Activated T-cell treated with anti-CD3 and anti-CD28 coated beads, Interleukin-2, amount 50 U/mL, for 72 hours (primary cell): Measurements from ENCODE around the gene DISP1. TPM values are rescaled to one million over a fixed set of nuclear protein-coding genes. Genes with fewer than 3 reads are reported as not detected.
A peak's percentile ranks its signal among the peaks of the same experiment; 100 is the strongest.

Experiments used
- ATAC-seq, 2 donors: fragments of 150-1000 bp; cut with Tn5 transposase; replicated peaks in 1 of 2; 2 replicates each; pipeline ENCODE4 v1.10.0; 2021; ENCODE audit warnings: moderate library complexity in 2 of 2, mild to moderate bottlenecking in 1 of 2
- DNase-seq, 2 donors: peaks; one replicate each; pipeline ENCODE4 v3.0.0; 2021 to 2022; ENCODE audit warnings: mixed read lengths in 1 of 2
- H3K27ac Mint-ChIP-seq: one replicate; pipeline ENCODE4 v1.8.0; 2022; ENCODE audit warnings: mild to moderate bottlenecking, moderate library complexity, mixed read lengths
- H3K27me3 Mint-ChIP-seq: one replicate; pipeline ENCODE4 v1.8.0; 2022; ENCODE audit warnings: low read depth, mixed read lengths
- H3K36me3 Mint-ChIP-seq, 2 donors: one replicate each; pipeline ENCODE4 v1.8.0; 2022; ENCODE audit warnings: mixed read lengths in 2 of 2, mild to moderate bottlenecking in 1 of 2; ENCODE audit not compliant: insufficient read depth in 2 of 2
- H3K4me1 Mint-ChIP-seq: one replicate; pipeline ENCODE4 v1.8.0; 2022; ENCODE audit warnings: low read depth, mixed read lengths
- H3K4me3 Mint-ChIP-seq, 2 donors: one replicate each; pipeline ENCODE4 v1.8.0; 2022; ENCODE audit warnings: mild to moderate bottlenecking in 2 of 2, mixed read lengths in 2 of 2, moderate library complexity in 2 of 2
- H3K9me3 Mint-ChIP-seq, 2 donors: one replicate each; pipeline ENCODE4 v1.8.0; 2022; ENCODE audit warnings: mixed read lengths in 2 of 2
- total RNA-seq, 2 donors: library from RNA; stranded (reverse); gene quantifications; one replicate each; pipeline ENCODE4 v1.2.3, GENCODE V29; 2022

Gene DISP1
- total RNA-seq, 2 donors from 2014 or later, result 2.4 to 3.3 TPM

DNA sequence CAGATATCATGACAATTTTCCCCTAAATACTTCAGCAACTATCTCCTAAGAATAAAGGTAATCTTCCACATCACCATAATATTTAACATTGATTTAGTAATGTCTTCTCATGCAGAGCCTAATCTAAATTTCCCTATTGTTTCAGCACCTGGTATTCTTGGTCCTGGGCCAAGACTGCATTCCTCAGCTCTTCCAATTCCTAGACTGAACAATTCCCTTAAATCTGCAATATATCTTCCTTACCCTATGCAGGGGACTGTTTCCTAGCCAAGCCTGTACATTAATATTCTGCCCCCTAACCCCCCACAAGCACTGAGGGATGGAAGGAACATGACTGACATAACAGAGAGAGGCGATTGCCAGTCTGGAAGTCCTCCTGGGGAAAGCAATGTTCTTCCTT is 28.7 kb upstream of the DISP1 start:
- ATAC-seq (no peak), DNase-seq (no peak)
- Mint-ChIP-seq H3K27me3 (peaks cover 17% of the 10 kb centered on the region), H3K27ac (no peak overlapping the region), H3K9me3 (peaks cover 0 to 7% of the 10 kb centered on the region in 2 donors), H3K4me1 (peaks cover 19% of the 10 kb centered on the region), H3K4me3 (no peak overlapping the region), H3K36me3 (peaks cover 4% of the 10 kb centered on the region in 2 donors)

DNA sequence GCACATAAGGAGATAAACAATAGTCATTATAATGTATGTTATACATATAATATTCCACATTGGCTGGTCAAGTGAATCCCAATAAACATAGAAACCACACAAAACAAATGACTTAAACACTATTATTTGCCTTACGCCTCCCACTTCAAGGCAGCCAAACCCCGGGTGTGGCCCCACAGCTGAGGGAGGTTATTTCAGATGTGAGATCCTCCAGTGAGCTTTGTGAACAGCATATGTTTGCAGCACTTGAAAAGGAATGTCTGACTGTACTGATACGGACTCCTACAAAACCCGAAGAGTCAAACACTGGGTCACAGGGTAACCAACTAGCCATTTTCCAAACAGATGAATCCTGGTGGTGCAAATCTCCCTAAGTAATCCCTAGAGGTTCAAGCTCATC is 27.1 kb upstream of the DISP1 start:
- Mint-ChIP-seq H3K27ac (no peak overlapping the region), H3K4me1 (peaks cover 23% of the 10 kb centered on the region), H3K9me3 (peaks cover 0 to 7% of the 10 kb centered on the region in 2 donors), H3K4me3 (no peak overlapping the region), H3K36me3 (peaks cover 4% of the 10 kb centered on the region in 2 donors), H3K27me3 (peaks cover 17% of the 10 kb centered on the region)
- ATAC-seq (no peak), DNase-seq (no peak)

DNA sequence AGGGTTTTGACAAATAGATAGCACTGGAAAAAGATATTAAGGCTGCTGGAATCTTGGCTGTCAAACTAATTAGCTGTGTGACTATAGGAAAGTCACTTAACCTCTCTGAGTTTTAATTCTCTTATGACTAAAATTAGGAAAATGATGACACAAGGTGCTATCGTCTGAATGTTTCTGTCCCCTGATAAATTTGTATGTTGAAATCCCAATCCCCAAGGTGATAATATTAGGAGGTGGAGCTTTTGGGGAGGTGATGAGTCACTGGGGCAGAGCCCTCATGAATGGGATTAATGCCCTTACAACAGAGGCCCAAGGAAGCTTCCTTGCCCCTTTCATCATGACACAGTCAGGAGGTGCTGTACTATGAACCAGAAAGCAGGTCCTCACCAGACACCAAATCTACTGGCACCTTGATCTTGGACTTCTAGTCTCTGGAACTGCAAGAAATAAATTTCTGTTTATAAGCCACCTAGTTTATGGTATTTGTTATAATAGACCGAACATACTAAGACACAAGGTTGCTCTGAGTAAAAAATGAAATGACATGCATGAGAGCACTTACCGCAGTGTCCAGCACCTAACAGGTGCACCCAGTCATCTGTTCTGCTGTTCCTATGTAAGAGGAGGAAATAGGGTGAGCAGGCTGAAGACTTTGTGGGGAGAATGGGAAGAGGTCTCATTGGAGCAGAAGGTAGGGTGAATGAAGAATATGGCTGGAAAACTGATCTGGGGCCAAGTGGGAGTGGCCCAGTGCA is 26.3 kb upstream of the DISP1 start:
- no peak overlapping the region for H3K27ac Mint-ChIP-seq
- peaks cover 4% of the 10 kb centered on the region in 2 donors for H3K36me3 Mint-ChIP-seq
- peaks cover 13% of the 10 kb centered on the region for H3K27me3 Mint-ChIP-seq
- ATAC-seq (no peak), DNase-seq (no peak)
- peaks cover 0 to 7% of the 10 kb centered on the region in 2 donors for H3K9me3 Mint-ChIP-seq
- no peak overlapping the region for H3K4me3 Mint-ChIP-seq
- peaks cover 24% of the 10 kb centered on the region for H3K4me1 Mint-ChIP-seq

DNA sequence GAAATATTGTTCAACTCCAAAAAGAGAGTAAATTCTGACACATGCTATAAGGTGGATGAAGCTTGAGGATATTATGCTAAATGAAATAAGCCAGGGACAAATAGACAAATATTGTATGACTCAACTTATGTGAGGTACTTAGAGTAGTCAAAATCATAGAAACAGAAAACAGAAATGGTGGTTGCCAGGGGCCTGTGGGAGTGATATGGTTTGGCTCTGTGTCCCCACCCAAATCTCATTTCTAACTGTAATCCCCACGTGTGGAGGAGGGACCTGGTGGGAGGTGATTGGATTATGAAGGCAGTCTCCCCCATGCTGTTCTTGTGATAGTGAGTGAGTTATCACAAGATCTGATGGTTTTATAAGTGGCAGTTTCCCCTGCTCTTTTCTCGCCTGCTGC is 24.7 kb upstream of the DISP1 start:
- Mint-ChIP-seq H3K36me3 (peaks cover 4% of the 10 kb centered on the region in 2 donors), H3K4me1 (peaks cover 24% of the 10 kb centered on the region), H3K4me3 (no peak overlapping the region), H3K27me3 (peaks cover 2% of the 10 kb centered on the region), H3K27ac (no peak overlapping the region), H3K9me3 (peaks cover 0 to 7% of the 10 kb centered on the region in 2 donors)
- ATAC-seq (peak; percentile 37 to 43), DNase-seq (no peak)

DNA sequence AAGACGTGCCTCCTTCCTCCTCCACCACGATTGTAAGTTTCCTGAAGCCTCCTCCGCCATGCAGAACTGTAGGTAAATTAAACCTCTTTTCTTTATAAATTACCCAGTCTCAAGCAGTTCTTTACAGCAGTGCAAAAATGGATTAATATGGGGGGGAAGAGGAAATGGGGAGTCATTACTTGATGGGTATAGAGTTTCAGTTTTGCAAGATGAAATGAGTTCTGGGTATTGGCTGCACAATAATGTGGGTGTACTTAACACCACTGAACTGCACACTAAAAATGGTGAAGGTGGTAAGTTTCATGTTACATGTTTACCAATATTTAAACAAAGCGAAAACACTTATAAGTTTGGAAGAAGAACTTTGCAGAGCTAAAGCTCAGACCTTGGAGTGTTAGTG is 24.3 kb upstream of the DISP1 start:
- peaks cover 4% of the 10 kb centered on the region in 2 donors for H3K36me3 Mint-ChIP-seq

DNA sequence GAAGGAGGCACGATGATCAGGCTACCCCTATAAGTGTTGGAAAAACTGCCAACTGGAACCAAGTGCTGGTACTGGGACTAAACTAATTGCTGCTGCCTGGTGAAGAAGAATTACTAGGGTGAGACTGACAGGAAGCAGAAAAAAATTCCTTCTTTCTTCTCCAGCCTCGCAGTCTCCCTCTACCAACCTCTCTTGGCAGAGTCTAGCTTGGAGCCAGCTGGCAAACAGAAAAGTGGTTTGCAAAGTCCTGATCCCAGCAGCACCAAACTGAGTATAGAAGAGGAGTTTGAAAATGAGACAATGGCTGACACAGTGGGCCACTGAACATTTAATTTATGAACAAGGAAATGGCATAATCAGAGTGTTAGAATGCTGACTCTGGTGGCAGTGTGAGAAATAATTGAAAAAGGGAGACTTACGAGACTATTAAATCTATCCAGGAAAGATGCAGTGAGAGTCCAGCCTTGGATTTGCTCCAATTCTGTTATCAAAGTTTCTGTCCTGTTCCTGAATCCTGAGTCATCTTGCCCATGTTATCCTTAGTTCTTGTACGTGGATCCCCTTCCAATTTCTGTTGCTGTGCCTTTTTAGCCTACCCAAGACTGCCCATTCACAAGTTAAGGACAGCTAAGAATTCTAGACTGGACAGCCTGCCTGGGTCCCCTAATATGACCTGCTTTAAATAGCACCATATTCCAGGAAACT is 23.7 kb upstream of the DISP1 start:
- H3K36me3 Mint-ChIP-seq, result peaks cover 4% of the 10 kb centered on the region in 2 donors
- peaks cover 24% of the 10 kb centered on the region for H3K4me1 Mint-ChIP-seq
- no peak overlapping the region for H3K4me3 Mint-ChIP-seq
- DNase-seq, result no peak
- no peak for ATAC-seq
- peaks cover 0 to 7% of the 10 kb centered on the region in 2 donors for H3K9me3 Mint-ChIP-seq
- no peak overlapping the region for H3K27ac Mint-ChIP-seq
- no peaks in the 10 kb centered on the region for H3K27me3 Mint-ChIP-seq

More for the DNA sequence above, 24.3 kb upstream of the DISP1 start:
- no peak overlapping the region for H3K4me3 Mint-ChIP-seq
- H3K27ac Mint-ChIP-seq, result no peak overlapping the region
- H3K27me3 Mint-ChIP-seq, result no peaks in the 10 kb centered on the region
- DNase-seq (no peak), ATAC-seq (peak; percentile 54 to 65)
- peaks cover 0 to 7% of the 10 kb centered on the region in 2 donors for H3K9me3 Mint-ChIP-seq
- peaks cover 24% of the 10 kb centered on the region for H3K4me1 Mint-ChIP-seq

DNA sequence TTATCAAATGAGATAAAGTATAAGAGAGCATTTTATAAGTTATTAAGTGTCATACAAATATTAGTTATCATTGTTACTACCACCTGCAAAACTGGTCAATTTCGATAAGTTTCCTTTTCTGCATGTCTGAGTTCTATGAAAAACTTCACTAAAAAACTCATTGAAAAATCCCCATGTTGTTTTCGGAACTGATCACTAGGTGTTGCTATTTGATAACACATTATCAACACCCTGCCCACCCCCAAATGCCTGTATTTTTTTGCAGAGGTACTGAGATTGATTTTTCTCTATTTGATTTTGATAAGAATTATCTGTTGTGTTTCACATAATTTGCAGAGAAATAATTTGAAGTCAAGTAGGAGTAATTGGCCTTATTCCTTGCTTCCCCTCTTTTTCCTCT is 22.1 kb upstream of the DISP1 start:
- Mint-ChIP-seq H3K9me3 (peaks cover 0 to 7% of the 10 kb centered on the region in 2 donors), H3K4me3 (no peak overlapping the region), H3K4me1 (peaks cover 25% of the 10 kb centered on the region), H3K36me3 (peaks cover 4% of the 10 kb centered on the region in 2 donors), H3K27me3 (no peaks in the 10 kb centered on the region), H3K27ac (no peak overlapping the region)
- DNase-seq (no peak), ATAC-seq (no peak)

DNA sequence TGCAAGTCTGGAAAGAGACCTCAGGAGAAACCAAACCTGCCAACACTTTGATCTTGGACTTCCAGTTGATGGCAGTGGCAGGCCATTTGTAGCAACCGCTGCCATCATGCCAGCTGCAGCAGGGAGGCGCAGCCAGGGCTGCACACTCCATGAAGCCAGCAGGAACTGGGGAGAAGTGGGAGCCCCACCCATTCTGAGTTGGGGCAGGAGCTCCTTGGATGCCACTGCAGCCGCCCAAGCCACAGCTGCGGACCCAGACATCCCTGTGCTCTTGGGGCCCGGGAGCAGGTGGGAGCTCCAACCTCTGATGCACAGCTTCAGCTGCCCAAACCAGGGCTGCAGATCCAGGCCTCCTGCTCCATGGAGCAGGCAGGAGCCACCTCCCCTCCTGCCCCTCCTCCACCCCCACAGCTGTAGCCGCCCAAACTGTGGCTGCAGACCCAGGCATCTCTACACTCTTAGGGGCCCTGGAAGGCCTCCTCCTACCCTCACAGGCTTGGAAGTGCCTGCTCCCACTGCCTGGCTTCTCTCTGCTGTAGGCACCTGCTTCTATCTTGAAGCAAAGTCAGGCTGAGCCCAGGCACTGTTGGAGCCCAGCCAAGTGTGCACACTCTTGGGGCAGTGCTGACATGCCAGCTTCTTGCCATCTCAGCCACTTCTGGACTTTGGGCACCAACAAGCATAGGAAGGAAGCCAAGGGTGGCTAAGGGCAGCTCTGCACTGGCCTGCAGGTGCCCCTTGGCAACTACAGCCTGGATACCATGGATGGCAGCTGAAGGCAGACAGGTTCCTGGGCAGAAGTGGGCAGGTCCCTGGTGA is 20.0 kb upstream of the DISP1 start:
- no peak for ATAC-seq
- H3K27ac Mint-ChIP-seq, result no peak overlapping the region
- H3K4me3 Mint-ChIP-seq, result no peak overlapping the region
- peaks cover 0 to 4% of the 10 kb centered on the region in 2 donors for H3K9me3 Mint-ChIP-seq
- no peak for DNase-seq
- H3K36me3 Mint-ChIP-seq, result peaks cover 2% of the 10 kb centered on the region in 2 donors
- H3K4me1 Mint-ChIP-seq, result peaks cover 30% of the 10 kb centered on the region
- no peaks in the 10 kb centered on the region for H3K27me3 Mint-ChIP-seq

DNA sequence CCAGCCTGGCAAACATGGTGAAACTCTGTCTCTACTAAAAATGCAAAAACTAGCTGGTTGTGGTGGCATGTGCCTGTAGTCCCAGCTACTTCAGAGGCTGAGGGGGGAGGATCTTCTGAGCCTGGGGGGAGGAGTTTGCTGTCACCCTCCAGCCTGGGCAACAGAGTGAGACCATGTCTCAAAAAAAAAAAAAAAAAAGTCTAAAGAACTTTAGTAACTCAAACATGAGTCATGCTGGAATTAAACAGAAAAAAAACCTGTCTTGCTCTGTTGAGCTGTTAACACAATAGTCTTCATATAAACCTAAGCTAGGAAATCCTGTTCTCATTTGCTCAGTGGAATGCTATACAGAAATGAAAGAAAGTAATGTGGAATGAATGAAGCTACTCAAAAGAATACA is 16.7 kb upstream of the DISP1 start:
- DNase-seq (no peak), ATAC-seq (peak; percentile 23 to 36)
- Mint-ChIP-seq H3K4me1 (peaks cover 13% of the 10 kb centered on the region), H3K27ac (no peak overlapping the region), H3K36me3 (no peaks in the 10 kb centered on the region), H3K9me3 (no peaks in the 10 kb centered on the region), H3K27me3 (no peaks in the 10 kb centered on the region), H3K4me3 (no peak overlapping the region)

DNA sequence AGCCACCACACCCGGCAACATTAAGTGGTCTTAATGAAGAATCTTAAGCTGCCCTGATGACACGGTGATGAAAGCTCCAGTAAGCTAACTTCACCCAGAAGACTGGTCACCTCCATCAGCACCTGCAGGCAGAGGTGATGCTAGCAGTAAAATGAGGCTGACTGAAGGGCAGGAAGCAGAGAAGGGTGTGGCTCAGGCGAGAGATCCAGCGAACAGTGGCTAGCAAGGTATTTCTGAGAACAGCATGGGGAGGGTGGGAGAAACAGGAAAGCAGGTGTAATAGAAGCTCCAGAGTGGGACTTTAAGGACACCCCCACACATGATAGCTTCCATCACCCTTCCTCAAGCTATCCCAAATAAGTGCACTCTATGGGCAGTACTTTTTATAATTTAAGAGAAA is 15.9 kb upstream of the DISP1 start:
- Mint-ChIP-seq H3K9me3 (no peaks in the 10 kb centered on the region), H3K27me3 (no peaks in the 10 kb centered on the region)
- no peak for ATAC-seq

DNA sequence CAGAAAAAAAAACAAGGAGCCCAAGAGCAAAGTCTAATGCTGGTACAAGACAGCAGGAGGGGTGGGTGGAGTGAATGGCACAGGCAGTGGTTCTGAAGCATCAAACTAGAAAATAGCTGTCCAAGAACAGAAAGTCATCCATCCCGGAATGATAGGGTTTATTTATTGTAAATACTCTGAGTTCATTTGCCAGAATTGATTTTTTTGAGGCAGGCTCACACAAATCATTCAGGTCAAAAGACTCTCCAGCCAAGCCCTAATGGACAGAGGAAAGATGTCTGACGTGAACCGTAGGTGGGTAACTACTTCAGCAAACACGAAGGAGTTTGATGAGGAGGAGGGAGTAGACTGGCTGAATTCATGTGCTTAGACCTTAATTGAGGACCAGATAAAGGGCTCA is 13.8 kb upstream of the DISP1 start:
- H3K27ac Mint-ChIP-seq, result no peak overlapping the region
- peaks cover 13% of the 10 kb centered on the region for H3K4me1 Mint-ChIP-seq
- no peaks in the 10 kb centered on the region for H3K9me3 Mint-ChIP-seq
- H3K4me3 Mint-ChIP-seq, result no peak overlapping the region
- H3K36me3 Mint-ChIP-seq, result no peaks in the 10 kb centered on the region
- DNase-seq (no peak), ATAC-seq (no peak)
- H3K27me3 Mint-ChIP-seq, result peaks cover 7% of the 10 kb centered on the region

More for the DNA sequence above, 15.9 kb upstream of the DISP1 start:
- Mint-ChIP-seq H3K27ac (no peak overlapping the region), H3K4me1 (peaks cover 13% of the 10 kb centered on the region), H3K36me3 (no peaks in the 10 kb centered on the region), H3K4me3 (no peak overlapping the region)
- DNase-seq, result no peak

DNA sequence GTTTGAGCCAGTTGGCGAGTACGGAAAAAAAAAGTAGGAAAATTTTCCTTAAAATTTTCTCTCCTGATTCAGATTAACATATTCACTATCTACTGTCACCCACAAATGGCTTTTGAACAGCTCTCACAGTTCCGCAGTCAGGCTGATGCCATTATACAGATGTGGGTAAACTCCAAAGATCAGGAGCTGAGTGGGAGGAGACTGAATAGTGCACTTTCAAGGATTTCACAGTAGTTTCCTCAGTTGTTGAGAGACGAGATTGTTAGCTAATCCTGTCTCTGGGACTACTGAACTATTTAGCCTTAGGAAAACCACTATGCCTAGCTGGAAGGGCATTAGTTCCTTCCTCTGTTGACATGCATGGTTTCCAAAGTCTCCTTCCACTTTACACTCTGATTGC is 3.2 kb upstream of the DISP1 start:
- DNase-seq (no peak), ATAC-seq (no peak)
- Mint-ChIP-seq H3K4me1 (peaks cover 16% of the 10 kb centered on the region), H3K4me3 (no peak overlapping the region), H3K36me3 (no peaks in the 10 kb centered on the region), H3K27me3 (no peaks in the 10 kb centered on the region), H3K27ac (no peak overlapping the region), H3K9me3 (peaks cover 2 to 3% of the 10 kb centered on the region in 2 donors)
